Fibroblast of peridontal ligament (primary cell): ENCODE results near the gene ABCA5.
A peak's percentile ranks its signal among the peaks of the same experiment; 100 is the strongest.

Experiments
- DNase-seq: peaks from one replicate; pipeline ENCODE4 v3.0.0-alpha.2; 2010; ENCODE audit errors: extremely low read depth

The ABCA5 gene

GRCh38 chr17:69267219-69267618 is 59.7 kb downstream of the ABCA5 start:
- no peak for DNase-seq

GRCh38 chr17:69265873-69266272 is 61.1 kb downstream of the ABCA5 start:
- DNase-seq, result no peak

- DNase-seq, result no peak
Measured at GRCh38 chr17:69254187-69254586, 72.7 kb downstream of the ABCA5 start.

GRCh38 chr17:69250641-69251040 is 76.3 kb downstream of the ABCA5 start:
- no peak for DNase-seq

- peak; percentile 85 for DNase-seq
Measured at GRCh38 chr17:69246726-69247375, 80.1 kb downstream of the ABCA5 start.

- no peak for DNase-seq
Measured at GRCh38 chr17:69246202-69246601, 80.7 kb downstream of the ABCA5 start.

- no peak for DNase-seq
Measured at GRCh38 chr17:69245617-69246016, 81.3 kb downstream of the ABCA5 start.

- DNase-seq, result no peak
Measured at GRCh38 chr17:69239611-69240600, 87.0 kb downstream of the ABCA5 start.

- DNase-seq, result no peak
Measured at GRCh38 chr17:69236946-69237345, 90.0 kb downstream of the ABCA5 start.

- no peak for DNase-seq
Measured at GRCh38 chr17:69236464-69236863, 90.5 kb downstream of the ABCA5 start.

GRCh38 chr17:69235338-69236058 is 91.4 kb downstream of the ABCA5 start:
- DNase-seq, result peak; percentile 86

- no peak for DNase-seq
Measured at GRCh38 chr17:69232650-69233049, 94.3 kb downstream of the ABCA5 start.

GRCh38 chr17:69231521-69231920 is 95.4 kb downstream of the ABCA5 start:
- peak; percentile 28 for DNase-seq

- DNase-seq, result no peak
Measured at GRCh38 chr17:69230939-69231338, 96.0 kb downstream of the ABCA5 start.

GRCh38 chr17:69228576-69228975 is 98.4 kb downstream of the ABCA5 start, which contains the start of gene ABCA10:
Gene ABCA10 (minus strand): TSS chr17:69228824. CDS start chr17:69225358, 3,466 bp downstream.
- DNase-seq, result peak; percentile 65

- no peak for DNase-seq
Measured at GRCh38 chr17:69228018-69228417, 98.9 kb downstream of the ABCA5 start.

- DNase-seq, result no peak
Measured at GRCh38 chr17:69227541-69227940, 99.4 kb downstream of the ABCA5 start.

GRCh38 chr17:69223809-69224208 is 103.1 kb downstream of the ABCA5 start:
- peak; percentile 78 for DNase-seq

GRCh38 chr17:69222707-69223258 is 104.2 kb downstream of the ABCA5 start:
- no peak for DNase-seq

GRCh38 chr17:69220098-69220497 is 106.8 kb downstream of the ABCA5 start:
- DNase-seq, result no peak

- no peak for DNase-seq
Measured at GRCh38 chr17:69218986-69219385, 107.9 kb downstream of the ABCA5 start.
